Panc1 (cell line): ENCODE measurements around the gene NUDT4B.
"Not testable (repeated sequence)": the region's sequence is repeated elsewhere in the genome, so short reads cannot be mapped to it uniquely, and the experiment has no call there.

Source experiments
- POLR2AphosphoS5 ChIP-seq: IDR thresholded peaks from 2 replicates; pipeline ENCODE4 v1.6.1; 2012; ENCODE audit warnings: mild to moderate bottlenecking, low read depth, low read length, moderate library complexity
- TCF7L2 ChIP-seq: IDR thresholded peaks from 2 replicates; pipeline ENCODE4 v1.6.1; 2011; ENCODE audit warnings: mild to moderate bottlenecking, low read depth, low read length, inconsistent platforms
- TF ChIP-seq, protein P1 (sequence below): fragments of 450-650 bp; IDR thresholded peaks from 2 replicates; pipeline ENCODE4 v1.5.1; 2017; ENCODE audit warnings: mild to moderate bottlenecking
- TF ChIP-seq, protein P2 (sequence below), 2 experiments: IDR thresholded peaks; 2 replicates each; pipeline ENCODE4 v1.6.1; 2011 to 2012; ENCODE audit warnings: low read depth in 2 of 2, control low read depth in 1 of 2, low read length in 1 of 2, mild to moderate bottlenecking in 1 of 2, moderate library complexity in 1 of 2; ENCODE audit not compliant: insufficient read depth in 1 of 2

- TF ChIP-seq, protein P1, sequence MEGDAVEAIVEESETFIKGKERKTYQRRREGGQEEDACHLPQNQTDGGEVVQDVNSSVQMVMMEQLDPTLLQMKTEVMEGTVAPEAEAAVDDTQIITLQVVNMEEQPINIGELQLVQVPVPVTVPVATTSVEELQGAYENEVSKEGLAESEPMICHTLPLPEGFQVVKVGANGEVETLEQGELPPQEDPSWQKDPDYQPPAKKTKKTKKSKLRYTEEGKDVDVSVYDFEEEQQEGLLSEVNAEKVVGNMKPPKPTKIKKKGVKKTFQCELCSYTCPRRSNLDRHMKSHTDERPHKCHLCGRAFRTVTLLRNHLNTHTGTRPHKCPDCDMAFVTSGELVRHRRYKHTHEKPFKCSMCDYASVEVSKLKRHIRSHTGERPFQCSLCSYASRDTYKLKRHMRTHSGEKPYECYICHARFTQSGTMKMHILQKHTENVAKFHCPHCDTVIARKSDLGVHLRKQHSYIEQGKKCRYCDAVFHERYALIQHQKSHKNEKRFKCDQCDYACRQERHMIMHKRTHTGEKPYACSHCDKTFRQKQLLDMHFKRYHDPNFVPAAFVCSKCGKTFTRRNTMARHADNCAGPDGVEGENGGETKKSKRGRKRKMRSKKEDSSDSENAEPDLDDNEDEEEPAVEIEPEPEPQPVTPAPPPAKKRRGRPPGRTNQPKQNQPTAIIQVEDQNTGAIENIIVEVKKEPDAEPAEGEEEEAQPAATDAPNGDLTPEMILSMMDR: not testable (repeated sequence)
- TF ChIP-seq, protein P2, sequence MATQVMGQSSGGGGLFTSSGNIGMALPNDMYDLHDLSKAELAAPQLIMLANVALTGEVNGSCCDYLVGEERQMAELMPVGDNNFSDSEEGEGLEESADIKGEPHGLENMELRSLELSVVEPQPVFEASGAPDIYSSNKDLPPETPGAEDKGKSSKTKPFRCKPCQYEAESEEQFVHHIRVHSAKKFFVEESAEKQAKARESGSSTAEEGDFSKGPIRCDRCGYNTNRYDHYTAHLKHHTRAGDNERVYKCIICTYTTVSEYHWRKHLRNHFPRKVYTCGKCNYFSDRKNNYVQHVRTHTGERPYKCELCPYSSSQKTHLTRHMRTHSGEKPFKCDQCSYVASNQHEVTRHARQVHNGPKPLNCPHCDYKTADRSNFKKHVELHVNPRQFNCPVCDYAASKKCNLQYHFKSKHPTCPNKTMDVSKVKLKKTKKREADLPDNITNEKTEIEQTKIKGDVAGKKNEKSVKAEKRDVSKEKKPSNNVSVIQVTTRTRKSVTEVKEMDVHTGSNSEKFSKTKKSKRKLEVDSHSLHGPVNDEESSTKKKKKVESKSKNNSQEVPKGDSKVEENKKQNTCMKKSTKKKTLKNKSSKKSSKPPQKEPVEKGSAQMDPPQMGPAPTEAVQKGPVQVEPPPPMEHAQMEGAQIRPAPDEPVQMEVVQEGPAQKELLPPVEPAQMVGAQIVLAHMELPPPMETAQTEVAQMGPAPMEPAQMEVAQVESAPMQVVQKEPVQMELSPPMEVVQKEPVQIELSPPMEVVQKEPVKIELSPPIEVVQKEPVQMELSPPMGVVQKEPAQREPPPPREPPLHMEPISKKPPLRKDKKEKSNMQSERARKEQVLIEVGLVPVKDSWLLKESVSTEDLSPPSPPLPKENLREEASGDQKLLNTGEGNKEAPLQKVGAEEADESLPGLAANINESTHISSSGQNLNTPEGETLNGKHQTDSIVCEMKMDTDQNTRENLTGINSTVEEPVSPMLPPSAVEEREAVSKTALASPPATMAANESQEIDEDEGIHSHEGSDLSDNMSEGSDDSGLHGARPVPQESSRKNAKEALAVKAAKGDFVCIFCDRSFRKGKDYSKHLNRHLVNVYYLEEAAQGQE (IDR thresholded peaks at IDR 0.05; ENCODE audit: insufficient read depth in 1 of 2, low read depth in 2 of 2, low read length in 1 of 2): not testable (repeated sequence)
- TF ChIP-seq TCF7L2, POLR2AphosphoS5: not testable (repeated sequence)
These were observed 37.6 kb upstream of the NUDT4B start for GRCh38 chr1:148710772-148711523.
